GM04504 (cell line): ENCODE measurements around the gene TRMU.

Source experiments
- DNase-seq: peaks from one replicate; pipeline ENCODE4 v3.0.0-alpha.2; 2012; ENCODE audit warnings: low read depth

The TRMU gene

GRCh38 chr22:46337870-46338269 lies 2.4 kb downstream of the TRMU start:
- no peak for DNase-seq

DNA sequence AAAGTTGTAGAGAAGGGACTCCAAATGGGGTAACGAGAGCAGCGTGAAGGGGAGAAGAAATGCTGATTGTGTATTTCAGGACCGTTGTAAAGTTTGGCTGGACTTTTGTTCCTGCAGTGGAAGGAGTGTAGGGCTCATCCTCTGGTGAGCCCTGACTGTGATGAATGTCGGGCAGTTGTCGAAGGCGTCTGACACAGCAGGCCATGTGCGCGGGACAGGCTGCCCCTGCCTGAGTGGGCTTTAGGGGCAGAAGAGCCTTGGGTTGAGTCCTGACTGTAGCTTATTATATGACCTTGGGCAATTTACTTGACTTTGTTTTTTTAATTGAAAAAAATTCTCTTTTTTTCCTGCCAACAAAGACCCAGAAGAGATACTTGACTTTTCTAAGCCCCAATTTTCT lies 3.1 kb downstream of the TRMU start:
- no peak for DNase-seq

- DNase-seq = no peak
These were observed 4.4 kb downstream of the TRMU start for GRCh38 chr22:46339956-46340355.

- no peak for DNase-seq
These were observed 5.2 kb downstream of the TRMU start for GRCh38 chr22:46340676-46341075.

DNA sequence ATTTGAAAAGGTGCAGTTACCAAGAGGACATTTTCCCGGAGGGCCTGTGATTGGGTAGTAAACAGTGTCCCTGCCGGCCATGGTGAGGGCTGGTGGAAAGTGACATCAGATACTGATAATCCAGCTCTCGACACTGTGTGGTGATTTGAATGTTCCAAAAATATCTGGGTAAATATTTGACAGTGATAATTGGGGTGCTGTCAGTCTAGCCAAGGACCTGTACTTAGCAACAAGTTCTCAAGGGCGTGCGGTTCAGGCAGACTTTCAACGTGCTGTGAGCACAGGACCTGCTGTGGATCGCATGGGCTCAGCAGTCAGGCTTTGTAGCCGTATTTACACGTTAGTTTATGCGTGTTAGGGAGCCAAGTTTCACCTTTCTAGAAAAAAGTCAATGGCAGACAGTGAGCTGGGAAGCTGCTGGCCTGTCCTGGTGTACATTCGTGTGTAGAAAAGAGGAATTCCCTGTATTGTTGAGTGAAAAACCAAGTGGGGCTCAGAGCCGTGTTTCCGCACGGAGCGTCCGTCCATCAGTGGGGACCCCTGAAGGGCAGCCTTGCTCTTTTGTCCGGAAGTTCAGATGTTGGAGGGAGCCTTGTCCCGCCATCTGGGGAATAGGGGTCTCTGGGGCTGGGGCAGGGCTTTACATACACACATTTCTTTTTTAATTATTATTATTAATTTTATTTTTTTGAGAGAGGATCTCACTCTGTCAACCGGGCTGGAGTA lies 11.3 kb downstream of the TRMU start:
- no peak for DNase-seq

GRCh38 chr22:46347646-46348045 lies 12.1 kb downstream of the TRMU start:
- DNase-seq = no peak

DNA sequence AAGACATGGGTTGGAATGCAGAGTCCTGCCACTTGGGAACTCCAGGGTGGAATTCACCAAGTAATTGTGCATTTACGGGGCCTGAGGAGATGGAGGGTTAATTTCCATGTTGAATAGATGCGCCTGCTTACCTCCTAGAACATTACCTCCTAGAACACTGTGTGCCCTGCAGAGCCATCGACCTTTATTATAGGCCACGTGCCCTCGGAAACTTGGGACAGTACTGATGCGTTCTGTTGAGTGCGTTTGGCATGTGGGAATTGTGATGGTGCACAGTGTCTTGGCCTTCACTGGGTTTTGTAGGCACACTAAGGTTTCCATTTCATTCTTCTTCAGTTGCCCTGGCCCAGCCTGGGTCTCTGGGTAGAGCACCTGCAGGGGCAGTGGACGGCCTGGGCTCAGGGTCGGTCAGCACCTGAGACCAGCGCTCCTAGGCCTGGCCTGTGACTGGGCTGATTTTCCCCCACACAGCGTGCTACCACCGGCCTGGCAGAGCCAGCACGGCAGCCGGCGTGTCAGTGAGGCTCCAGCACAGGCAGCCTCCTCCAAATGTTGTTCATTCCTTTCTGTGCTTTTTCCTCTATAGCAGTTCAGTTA lies 12.7 kb downstream of the TRMU start:
- no peak for DNase-seq

DNA sequence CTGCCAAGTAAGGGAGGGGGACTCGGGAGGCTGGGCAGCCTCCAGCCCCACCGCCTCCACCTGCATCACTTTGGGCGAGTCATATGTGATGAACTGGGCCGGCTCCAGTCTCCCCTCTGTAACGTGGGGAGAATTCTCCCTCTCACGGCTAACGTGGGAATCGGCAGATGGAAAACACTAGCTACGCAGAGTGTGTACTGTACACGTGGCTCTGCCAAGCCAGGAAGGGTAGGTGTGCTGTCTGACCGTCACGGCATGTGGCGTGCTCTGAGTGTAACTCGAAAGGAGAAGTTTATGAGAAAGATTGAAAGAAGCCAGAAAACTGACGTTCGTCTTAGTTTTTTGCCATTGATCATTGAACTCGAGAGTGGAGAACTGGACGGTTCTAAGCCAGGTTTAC lies 13.7 kb downstream of the TRMU start:
- DNase-seq = no peak

GRCh38 chr22:46349681-46350080 lies 14.2 kb downstream of the TRMU start:
- no peak for DNase-seq

GRCh38 chr22:46350121-46350520 lies 14.6 kb downstream of the TRMU start:
- DNase-seq = no peak

- DNase-seq = no peak
These were observed 15.1 kb downstream of the TRMU start for GRCh38 chr22:46350646-46351045.

DNA sequence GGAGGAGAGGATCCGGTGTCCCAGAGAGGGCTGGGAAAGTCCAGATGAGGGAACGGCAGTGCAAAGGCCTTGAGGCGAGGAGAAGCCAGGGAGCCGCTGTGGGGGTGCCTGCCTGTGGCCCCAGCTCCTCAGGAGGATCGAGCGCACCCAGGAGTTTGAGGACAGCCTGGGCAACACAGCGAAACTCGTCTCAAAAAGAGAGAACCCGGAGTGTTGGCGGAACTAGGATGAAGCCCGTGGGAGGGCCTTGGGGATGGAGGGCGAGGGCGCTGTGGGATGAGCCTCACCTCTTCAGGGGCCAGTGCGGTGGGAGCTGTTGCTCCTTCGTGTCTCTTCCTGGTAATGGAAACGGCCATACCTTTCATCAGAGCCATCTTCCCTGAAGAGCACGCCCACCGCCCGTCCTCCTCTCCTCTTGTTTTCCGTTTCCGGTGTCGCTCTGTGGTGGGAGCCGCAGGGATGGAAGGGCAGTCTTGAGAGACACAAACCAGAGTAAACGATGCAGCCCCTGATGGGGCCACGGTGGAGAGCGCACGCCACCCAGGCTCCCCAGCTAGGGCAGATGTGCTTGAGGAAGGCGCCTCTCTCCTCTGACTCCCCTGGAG lies 15.7 kb downstream of the TRMU start:
- no peak for DNase-seq

- DNase-seq = no peak
These were observed 16.3 kb downstream of the TRMU start for GRCh38 chr22:46351767-46352166.

- DNase-seq = no peak
These were observed 16.8 kb downstream of the TRMU start for GRCh38 chr22:46352276-46352675.

DNA sequence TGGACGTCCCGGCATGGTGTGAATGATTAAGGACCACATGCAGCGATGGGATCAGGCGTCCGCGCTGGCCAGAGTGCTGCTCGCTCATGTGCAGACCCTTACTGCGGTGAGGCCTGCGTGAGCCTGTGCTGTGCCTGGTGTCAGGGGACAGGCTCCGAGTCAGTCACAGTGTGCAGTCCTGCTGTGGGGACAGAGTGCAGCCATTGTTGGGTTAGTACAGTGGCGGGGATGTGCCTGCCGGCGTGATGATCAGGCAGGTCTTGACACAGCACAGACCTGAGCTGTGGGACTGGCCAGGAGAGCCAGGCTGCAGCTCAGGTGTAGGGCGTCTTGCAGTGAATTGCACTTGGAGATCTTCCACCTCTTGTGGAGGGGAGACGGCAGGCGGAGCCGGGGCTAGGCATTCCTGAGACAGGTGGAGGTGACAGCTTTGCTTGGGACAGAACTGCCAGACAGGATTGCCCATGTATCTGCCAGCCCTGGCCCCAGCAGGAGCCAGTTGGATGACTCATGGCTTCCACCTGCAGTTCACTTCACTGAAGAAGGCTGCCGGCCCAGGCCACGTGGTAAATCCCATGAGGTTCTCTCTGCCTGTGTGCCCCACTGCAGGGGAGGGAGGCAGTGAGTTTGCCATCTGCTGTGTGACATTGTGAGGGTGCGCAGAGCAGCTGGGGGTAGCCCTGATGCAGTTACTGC lies 17.3 kb downstream of the TRMU start:
- DNase-seq = no peak

GRCh38 chr22:46353483-46354105 lies 18.1 kb downstream of the TRMU start:
- no peak for DNase-seq

GRCh38 chr22:46354176-46354992 lies 18.9 kb downstream of the TRMU start:
- DNase-seq = no peak

GRCh38 chr22:46354993-46355305 lies 19.4 kb downstream of the TRMU start:
- no peak for DNase-seq

DNA sequence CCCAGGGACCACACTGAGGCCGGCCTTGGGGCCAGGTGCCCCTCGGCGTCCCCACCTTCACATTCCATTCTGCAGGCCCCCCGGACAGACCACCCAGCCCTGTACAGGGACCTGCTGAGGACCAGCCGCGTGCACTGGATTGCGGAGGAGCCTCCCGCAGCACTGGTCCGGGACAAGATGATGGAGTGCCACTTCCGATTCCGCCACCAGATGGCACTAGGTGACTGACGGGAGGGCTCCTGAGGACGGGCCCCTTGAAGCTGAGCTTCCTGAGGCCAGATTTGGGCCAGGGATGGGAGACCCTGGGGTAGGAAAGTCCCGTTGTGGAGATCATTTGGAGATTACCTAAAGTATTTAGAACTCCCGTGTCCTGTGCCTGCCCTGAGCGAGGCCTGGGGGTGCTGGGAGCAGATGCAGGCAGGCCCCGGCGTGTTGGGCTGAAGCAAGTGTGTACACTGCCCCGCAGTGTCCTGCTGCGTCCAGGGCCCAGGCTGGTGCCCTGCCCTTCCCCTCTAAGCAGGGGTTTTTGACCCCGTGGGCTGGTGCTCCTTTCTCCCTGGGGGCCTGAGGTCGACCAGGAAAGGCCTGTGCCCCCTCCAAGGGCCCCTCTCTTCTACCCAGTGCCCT lies 20.0 kb downstream of the TRMU start:
- no peak for DNase-seq

DNA sequence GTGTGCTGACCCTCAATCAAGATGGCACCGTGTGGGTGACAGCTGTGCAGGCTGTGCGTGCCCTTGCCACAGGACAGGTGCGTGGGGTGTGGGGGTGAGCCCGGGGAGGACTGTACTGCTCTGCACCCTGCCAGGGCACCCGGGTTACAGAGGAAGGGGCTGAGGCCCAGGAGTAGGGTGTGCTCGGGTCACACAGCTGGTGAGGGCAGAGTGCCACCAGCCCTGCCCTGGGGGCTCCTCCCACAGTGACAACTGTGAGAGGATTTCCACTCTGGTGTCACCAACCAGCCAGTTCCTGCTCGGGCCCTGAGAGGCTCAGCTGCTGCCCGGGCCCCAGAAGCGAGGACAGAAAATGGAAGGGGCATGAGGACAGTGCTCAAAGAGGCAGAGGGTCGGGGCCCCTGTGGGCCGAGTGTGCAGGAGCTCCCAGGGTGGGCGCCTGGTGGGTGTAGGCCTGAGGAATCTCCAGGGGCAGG lies 20.5 kb downstream of the TRMU start:
- no peak for DNase-seq
